Effector memory CD8-positive, alpha-beta T cell (primary cell): ENCODE results near the gene CCNY.

ENCODE experiments used
- ATAC-seq: fragments of 150-1000 bp; cut with Tn5 transposase; replicated peaks from 2 replicates; pipeline ENCODE4 v1.10.0; 2021; ENCODE audit warnings: mild to moderate bottlenecking, moderate library complexity
- DNase-seq, 3 experiments: peaks; one replicate each; pipeline ENCODE4 v3.0.0; 2021
- H3K27ac Mint-ChIP-seq, 2 donors: one replicate each; pipeline ENCODE4 v1.8.0; 2022; ENCODE audit warnings: mild to moderate bottlenecking in 2 of 2, mixed read lengths in 2 of 2, moderate library complexity in 2 of 2
- H3K27me3 Mint-ChIP-seq, 2 donors: one replicate each; pipeline ENCODE4 v1.8.0; 2022; ENCODE audit warnings: mixed read lengths in 2 of 2
- H3K36me3 Mint-ChIP-seq: one replicate; pipeline ENCODE4 v1.8.0; 2022; ENCODE audit warnings: mild to moderate bottlenecking, moderate library complexity, mixed read lengths; ENCODE audit not compliant: insufficient read depth
- H3K4me1 Mint-ChIP-seq, 2 donors: one replicate each; pipeline ENCODE4 v1.8.0; 2022; ENCODE audit warnings: low read depth in 2 of 2, mixed read lengths in 2 of 2
- H3K4me3 Mint-ChIP-seq, 2 donors: one replicate each; pipeline ENCODE4 v1.8.0; 2022; ENCODE audit warnings: mild to moderate bottlenecking in 2 of 2, mixed read lengths in 2 of 2, moderate library complexity in 2 of 2
- H3K9me3 Mint-ChIP-seq, 2 donors: one replicate each; pipeline ENCODE4 v1.8.0; 2022; ENCODE audit warnings: mixed read lengths in 2 of 2

The CCNY gene

DNA sequence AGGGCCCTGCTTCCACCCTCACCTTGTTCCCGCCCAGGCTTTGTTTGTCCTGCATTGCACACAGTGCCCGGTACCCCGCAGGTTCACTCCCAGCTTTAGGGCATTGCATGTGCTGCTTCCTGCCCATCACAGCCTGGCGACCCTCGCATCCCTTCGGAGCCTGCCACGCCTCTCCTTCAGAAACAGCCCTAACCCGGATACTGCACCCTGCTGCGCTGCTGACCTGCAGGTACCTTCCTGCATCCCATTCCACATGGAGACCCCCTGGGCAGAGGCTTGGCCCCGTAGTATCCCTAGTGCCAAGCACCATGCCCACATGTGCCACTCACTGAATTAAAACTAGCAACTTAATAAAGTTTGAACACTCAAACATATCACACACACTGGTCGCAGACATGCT lies 249.0 kb downstream of the CCNY start:
- H3K27me3 Mint-ChIP-seq: peaks cover 23 to 50% of the 10 kb centered on the region in 2 donors
- H3K4me3 Mint-ChIP-seq: no peak overlapping the region
- no peak for ATAC-seq
- no peak overlapping the region for H3K27ac Mint-ChIP-seq
- no peaks in the 10 kb centered on the region for H3K4me1 Mint-ChIP-seq
- H3K36me3 Mint-ChIP-seq: no peaks in the 10 kb centered on the region
- H3K9me3 Mint-ChIP-seq: no peaks in the 10 kb centered on the region
- no peak for DNase-seq

DNA sequence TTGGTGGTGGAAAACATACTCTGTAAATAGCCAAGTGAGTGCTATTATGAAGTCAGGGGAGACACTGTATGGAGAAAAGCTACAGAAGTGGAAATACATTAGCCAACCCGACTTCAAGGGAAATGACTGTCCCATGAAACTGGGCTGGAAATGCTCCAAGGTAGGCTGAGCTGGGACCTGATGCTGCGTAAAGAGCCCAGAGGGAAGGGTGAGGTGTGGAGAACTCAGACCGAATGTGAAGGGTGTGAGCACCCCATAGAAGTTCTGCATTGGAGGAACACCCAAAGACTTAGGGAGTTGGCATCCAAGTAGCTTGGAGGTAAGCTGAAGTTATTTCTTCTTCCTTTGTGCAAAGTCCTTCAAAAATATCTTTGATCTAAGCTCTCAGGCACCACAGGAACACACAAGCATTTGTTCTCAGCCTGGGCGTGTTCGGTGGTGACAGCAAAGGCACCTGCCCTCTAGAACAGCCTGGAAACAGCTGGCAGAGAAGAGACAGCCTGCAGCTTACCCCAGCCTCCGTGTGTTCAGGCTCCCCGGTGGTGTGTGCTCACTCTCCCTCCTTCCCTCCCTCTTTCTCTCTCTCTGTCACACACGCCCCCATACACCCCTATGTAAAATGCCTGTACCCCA lies 249.7 kb downstream of the CCNY start:
- Mint-ChIP-seq H3K4me1 (no peaks in the 10 kb centered on the region), H3K9me3 (peaks cover 2 to 5% of the 10 kb centered on the region in 2 donors), H3K4me3 (no peak overlapping the region), H3K27ac (no peak overlapping the region), H3K27me3 (peaks cover 27 to 50% of the 10 kb centered on the region in 2 donors), H3K36me3 (no peaks in the 10 kb centered on the region)
- ATAC-seq (no peak), DNase-seq (no peak)

DNA sequence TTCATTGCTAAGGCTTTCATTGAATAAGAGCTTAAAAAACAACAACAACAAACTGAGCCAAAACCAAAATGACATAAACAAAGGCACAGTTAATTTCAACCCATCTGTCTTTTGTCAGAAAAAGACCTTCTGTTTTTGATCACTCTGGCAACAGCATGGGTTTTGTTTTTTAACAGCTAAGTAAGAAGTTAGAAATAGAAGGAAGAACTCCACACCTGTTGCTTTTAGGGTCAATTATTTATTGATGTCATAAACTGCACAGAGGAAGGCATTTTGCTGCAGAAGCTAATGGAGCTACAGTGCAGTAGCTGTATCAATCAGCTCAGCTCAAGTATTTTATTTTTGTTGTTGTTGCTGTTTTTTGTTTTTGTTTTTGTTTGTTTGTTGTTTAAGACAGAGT lies 252.5 kb downstream of the CCNY start:
- Mint-ChIP-seq H3K27ac (no peak overlapping the region), H3K4me3 (no peak overlapping the region), H3K36me3 (no peaks in the 10 kb centered on the region), H3K4me1 (no peaks in the 10 kb centered on the region), H3K9me3 (peaks cover 2 to 7% of the 10 kb centered on the region in 2 donors), H3K27me3 (peaks cover 28 to 50% of the 10 kb centered on the region in 2 donors)
- DNase-seq (no peak), ATAC-seq (no peak)

DNA sequence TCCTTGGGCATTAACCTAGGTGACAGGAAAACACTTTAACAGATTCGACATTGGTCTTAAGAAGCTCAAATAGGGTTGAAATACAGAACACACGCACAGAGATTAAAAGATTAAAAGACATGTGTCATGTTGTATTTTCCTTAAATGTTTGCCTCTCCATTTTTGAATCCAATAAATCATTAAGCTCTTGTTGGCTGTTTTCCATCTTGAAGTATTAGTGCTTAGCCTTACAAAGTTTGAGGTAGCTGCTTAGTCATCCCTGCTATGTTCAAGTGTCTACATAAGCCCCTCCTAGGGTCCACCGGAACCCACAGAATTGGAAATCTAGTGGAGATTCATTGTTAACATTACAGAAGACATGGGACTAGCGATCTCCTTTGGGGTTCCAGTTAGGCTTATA lies 256.1 kb downstream of the CCNY start:
- Mint-ChIP-seq H3K4me3 (no peak overlapping the region), H3K27ac (no peak overlapping the region), H3K27me3 (peaks cover 11 to 16% of the 10 kb centered on the region in 2 donors), H3K4me1 (no peaks in the 10 kb centered on the region), H3K36me3 (peaks cover 3% of the 10 kb centered on the region), H3K9me3 (peaks cover 2 to 7% of the 10 kb centered on the region in 2 donors)
- ATAC-seq (no peak), DNase-seq (no peak)

DNA sequence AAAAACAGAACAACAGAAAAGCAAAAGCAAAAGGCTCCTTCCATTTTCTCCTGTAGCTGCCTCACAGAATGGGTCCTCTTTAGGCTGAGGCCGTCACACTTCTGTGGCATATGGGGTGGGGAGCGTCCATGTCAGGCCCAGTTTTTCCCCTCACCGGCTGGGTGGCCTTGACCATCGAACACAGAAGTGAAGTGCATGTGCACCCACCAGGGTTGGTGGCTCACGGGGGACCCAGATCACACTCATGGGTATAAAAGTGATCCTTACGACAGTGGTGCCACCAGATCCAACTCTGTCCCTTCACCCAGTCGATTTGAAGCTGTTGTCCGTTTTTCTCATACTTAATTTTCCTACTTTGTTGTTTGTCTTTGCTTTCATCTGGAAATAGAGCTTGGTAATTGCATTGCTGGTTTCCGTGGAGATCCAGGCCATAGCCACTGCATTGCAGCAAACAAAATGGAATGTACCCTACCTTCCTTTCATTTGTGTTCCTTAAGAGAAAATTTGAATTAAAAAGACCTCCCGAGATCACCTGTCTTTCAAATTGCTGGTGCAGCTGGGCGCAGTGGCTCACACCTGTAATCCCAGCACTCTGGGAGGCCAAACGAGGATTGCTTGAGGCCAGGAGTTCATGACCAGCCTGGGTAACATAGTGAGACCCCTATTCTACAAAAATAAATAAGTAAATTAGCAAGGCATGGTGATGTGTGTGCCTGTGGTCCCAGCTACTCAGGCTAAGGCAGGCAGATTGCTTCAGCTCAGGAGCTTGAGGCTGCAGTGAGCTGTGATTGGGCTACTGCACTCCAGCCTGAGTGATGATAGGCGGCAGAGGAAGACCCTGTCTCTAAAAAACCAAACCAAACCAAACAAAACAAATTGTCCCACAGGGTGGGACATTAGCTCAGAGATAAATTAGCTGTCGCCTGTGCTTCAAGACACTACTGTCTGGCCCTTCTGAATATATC lies 258.1 kb downstream of the CCNY start:
- Mint-ChIP-seq H3K4me3 (no peak overlapping the region), H3K36me3 (peaks cover 3% of the 10 kb centered on the region), H3K9me3 (peaks cover 2 to 7% of the 10 kb centered on the region in 2 donors), H3K27ac (no peak overlapping the region), H3K4me1 (no peaks in the 10 kb centered on the region), H3K27me3 (peaks cover 15 to 16% of the 10 kb centered on the region in 2 donors)
- no peak for DNase-seq
- no peak for ATAC-seq

DNA sequence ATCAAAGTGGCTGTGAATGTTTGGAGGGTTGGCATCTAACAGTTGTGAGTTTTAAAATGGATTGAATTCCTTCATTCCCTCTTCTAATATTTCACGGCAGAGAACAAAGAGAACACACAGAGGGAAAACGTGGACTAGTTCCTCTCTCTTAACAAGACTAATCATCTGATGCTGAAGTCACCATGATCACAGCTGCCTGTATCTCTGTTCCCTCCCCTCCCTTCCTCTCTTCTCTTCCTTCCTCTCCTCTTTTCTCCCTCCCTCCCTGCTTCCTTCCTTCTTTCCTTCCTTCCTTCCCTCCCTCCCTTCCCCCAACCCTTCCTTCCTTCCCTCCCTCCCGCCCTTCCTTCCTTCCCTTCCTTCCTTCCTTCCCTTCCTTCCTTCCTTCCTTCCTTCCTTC lies 258.8 kb downstream of the CCNY start:
- ATAC-seq (no peak), DNase-seq (no peak)
- Mint-ChIP-seq H3K4me3 (no peak overlapping the region), H3K27me3 (peaks cover 22 to 23% of the 10 kb centered on the region in 2 donors), H3K27ac (no peak overlapping the region), H3K9me3 (peaks cover 2 to 7% of the 10 kb centered on the region in 2 donors), H3K4me1 (no peaks in the 10 kb centered on the region), H3K36me3 (peaks cover 3% of the 10 kb centered on the region)

DNA sequence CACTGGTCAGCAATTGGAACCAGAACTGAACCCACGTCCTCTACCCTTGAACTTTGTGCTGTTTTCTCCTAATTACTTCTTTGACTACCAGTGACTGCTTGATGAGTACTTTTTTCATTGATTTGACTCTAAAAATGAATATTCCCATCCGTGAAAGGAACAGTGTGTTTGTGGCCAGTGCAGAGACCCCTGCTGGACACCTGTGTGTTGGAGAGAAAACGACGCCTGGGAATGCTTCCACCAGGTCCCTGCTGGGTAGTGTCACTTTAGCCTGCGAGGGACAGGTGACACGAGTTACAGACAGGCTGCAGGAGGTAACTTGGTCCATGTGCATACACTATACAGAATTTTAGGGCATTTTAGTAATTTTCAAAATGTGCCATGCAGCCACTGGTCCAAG lies 262.1 kb downstream of the CCNY start:
- no peaks in the 10 kb centered on the region for H3K4me1 Mint-ChIP-seq
- H3K9me3 Mint-ChIP-seq: no peaks in the 10 kb centered on the region
- no peak overlapping the region for H3K27ac Mint-ChIP-seq
- H3K4me3 Mint-ChIP-seq: no peak overlapping the region
- DNase-seq (no peak), ATAC-seq (no peak)
- H3K36me3 Mint-ChIP-seq: peaks cover 3% of the 10 kb centered on the region
- H3K27me3 Mint-ChIP-seq: peaks cover 33 to 48% of the 10 kb centered on the region in 2 donors

DNA sequence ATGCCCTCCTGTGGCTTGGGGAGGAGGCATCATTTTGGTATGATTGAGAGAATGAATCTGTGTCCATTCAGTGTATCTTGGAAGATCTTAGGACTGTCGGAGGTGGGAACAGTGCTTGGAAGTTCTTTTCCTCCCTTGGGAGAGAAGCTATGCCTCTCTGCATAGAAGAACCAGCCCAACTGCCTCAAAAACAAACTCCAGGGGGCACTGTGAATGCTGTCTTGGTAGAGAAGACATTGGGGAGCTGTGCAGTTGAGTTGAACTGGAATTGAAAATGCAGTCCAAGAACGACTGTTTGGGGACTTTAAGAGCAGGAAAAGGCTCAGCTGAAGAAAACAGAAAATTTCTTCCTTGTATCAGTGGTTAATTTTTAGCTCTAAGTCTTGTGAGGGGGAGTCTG lies 263.9 kb downstream of the CCNY start:
- Mint-ChIP-seq H3K4me3 (no peak overlapping the region), H3K9me3 (no peaks in the 10 kb centered on the region), H3K27ac (no peak overlapping the region), H3K36me3 (no peaks in the 10 kb centered on the region), H3K4me1 (no peaks in the 10 kb centered on the region), H3K27me3 (peaks cover 51 to 66% of the 10 kb centered on the region in 2 donors)
- ATAC-seq (no peak), DNase-seq (no peak)

DNA sequence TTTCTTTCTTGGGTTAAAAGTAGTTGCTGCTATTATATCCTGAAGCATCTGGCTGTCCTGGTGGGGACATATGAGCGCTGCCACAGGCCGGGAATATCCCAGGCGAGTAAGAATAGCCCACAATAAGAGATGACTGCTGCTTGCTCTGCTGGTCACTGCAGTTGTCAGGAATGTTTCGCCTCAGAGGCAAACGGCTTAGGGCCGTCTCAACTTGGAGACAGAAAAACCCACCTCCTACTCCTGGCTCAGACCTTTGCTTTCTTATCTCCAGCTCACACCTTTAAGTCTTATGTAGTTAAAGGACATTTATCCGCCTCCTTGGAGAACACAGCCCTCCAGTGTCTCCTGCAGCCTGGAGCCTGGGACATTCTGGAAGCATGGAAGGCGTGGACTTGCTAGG lies 268.9 kb downstream of the CCNY start, which contains the start of gene GJD4:
Gene GJD4, plus strand, starts transcription at position 151 of the 400 bp plus-strand sequence. Its CDS starts 227 bp downstream, at position 378.
- H3K9me3 Mint-ChIP-seq: no peaks in the 10 kb centered on the region
- no peak within 1 kb of the TSS for H3K27ac Mint-ChIP-seq
- no peak within 1 kb of the TSS for H3K4me3 Mint-ChIP-seq
- peaks cover 44 to 71% of the 10 kb centered on the region in 2 donors for H3K27me3 Mint-ChIP-seq
- ATAC-seq (no peak), DNase-seq (no peak)
- no peaks in the 10 kb centered on the region for H3K36me3 Mint-ChIP-seq
- H3K4me1 Mint-ChIP-seq: peaks cover 0 to 5% of the 10 kb centered on the region in 2 donors

DNA sequence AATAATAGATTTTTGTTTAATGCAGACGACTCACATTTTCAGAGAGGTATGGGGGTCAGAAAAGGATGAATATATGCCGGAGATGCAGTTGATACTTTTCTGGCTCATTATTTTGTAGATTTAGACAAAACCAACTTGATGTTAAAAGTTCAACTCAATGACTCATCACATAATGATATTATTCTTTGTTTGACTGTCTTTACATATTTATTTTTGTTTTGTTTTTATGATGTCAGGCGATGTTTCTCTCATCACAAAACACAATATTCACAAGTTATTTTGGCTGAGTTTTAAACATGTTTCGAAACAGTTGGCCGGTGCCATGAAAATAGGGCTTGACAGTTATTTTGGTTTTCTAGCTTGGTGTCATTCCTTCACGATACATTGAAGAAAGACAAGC lies 270.1 kb downstream of the CCNY start:
- DNase-seq: no peak

DNA sequence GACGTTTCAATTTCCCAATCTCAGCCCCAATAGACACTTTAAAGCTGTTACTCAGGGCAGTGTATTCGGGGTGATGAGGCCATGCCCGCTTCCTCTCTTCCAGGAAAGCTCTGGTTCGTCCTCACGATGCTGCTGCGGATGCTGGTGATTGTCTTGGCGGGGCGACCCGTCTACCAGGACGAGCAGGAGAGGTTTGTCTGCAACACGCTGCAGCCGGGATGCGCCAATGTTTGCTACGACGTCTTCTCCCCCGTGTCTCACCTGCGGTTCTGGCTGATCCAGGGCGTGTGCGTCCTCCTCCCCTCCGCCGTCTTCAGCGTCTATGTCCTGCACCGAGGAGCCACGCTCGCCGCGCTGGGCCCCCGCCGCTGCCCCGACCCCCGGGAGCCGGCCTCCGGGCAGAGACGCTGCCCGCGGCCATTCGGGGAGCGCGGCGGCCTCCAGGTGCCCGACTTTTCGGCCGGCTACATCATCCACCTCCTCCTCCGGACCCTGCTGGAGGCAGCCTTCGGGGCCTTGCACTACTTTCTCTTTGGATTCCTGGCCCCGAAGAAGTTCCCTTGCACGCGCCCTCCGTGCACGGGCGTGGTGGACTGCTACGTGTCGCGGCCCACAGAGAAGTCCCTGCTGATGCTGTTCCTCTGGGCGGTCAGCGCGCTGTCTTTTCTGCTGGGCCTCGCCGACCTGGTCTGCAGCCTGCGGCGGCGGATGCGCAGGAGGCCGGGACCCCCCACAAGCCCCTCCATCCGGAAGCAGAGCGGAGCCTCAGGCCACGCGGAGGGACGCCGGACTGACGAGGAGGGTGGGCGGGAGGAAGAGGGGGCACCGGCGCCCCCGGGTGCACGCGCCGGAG lies 271.4 kb downstream of the CCNY start:
- DNase-seq (no peak), ATAC-seq (no peak)
- no peaks in the 10 kb centered on the region for H3K9me3 Mint-ChIP-seq
- peaks cover 0 to 5% of the 10 kb centered on the region in 2 donors for H3K4me1 Mint-ChIP-seq
- no peaks in the 10 kb centered on the region for H3K36me3 Mint-ChIP-seq
- peaks cover 50 to 75% of the 10 kb centered on the region in 2 donors for H3K27me3 Mint-ChIP-seq
- H3K4me3 Mint-ChIP-seq: peak overlapping the region; percentile 67 to 69
- H3K27ac Mint-ChIP-seq: no peak overlapping the region

More for the DNA sequence above, 270.1 kb downstream of the CCNY start:
- no peak overlapping the region for H3K27ac Mint-ChIP-seq
- peaks cover 0 to 5% of the 10 kb centered on the region in 2 donors for H3K4me1 Mint-ChIP-seq
- ATAC-seq: no peak
- no peaks in the 10 kb centered on the region for H3K9me3 Mint-ChIP-seq
- H3K27me3 Mint-ChIP-seq: peaks cover 41 to 68% of the 10 kb centered on the region in 2 donors
- no peak overlapping the region for H3K4me3 Mint-ChIP-seq
- H3K36me3 Mint-ChIP-seq: no peaks in the 10 kb centered on the region

DNA sequence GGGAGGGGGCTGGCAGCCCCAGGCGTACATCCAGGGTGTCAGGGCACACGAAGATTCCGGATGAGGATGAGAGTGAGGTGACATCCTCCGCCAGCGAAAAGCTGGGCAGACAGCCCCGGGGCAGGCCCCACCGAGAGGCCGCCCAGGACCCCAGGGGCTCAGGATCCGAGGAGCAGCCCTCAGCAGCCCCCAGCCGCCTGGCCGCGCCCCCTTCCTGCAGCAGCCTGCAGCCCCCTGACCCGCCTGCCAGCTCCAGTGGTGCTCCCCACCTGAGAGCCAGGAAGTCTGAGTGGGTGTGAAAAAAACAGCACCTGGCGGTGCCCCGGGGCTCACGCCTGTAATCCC lies 272.0 kb downstream of the CCNY start:
- no peak overlapping the region for H3K27ac Mint-ChIP-seq
- H3K4me1 Mint-ChIP-seq: peaks cover 0 to 5% of the 10 kb centered on the region in 2 donors
- peak overlapping the region in 1 of 2 donors; percentile 27 for H3K4me3 Mint-ChIP-seq
- no peak for DNase-seq
- peaks cover 48 to 71% of the 10 kb centered on the region in 2 donors for H3K27me3 Mint-ChIP-seq
- H3K36me3 Mint-ChIP-seq: no peaks in the 10 kb centered on the region
- H3K9me3 Mint-ChIP-seq: no peaks in the 10 kb centered on the region
- no peak for ATAC-seq

DNA sequence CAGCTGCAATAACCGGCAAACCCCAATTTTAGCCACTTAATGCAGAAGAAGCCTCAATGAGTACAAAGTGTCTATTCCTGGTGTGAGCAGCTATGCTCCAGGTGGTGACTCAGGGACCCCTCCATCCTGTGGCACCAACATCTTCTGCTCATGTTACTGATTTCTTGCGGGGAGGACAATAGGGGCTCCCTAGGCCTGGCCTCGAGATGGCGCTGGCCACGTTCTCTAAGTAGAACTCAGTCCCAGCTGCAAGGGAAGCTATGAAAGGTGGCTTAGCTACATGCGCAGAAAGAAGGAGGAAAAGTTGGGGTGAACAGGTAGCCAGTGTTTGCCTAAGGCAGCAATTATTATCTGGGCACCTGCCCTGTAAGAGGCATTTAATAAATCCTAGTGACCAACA lies 275.4 kb downstream of the CCNY start:
- Mint-ChIP-seq H3K27me3 (peaks cover 37 to 78% of the 10 kb centered on the region in 2 donors), H3K4me1 (peaks cover 0 to 5% of the 10 kb centered on the region in 2 donors)
- no peak for ATAC-seq

More for the DNA sequence above, 275.4 kb downstream of the CCNY start:
- H3K4me3 Mint-ChIP-seq: no peak overlapping the region
- H3K36me3 Mint-ChIP-seq: no peaks in the 10 kb centered on the region
- no peaks in the 10 kb centered on the region for H3K9me3 Mint-ChIP-seq
- DNase-seq: no peak
- H3K27ac Mint-ChIP-seq: no peak overlapping the region
